Raji (cell line): Measurements from ENCODE around the gene DAPK2.

ENCODE experiments used
- POLR2A ChIP-seq: IDR thresholded peaks from 2 replicates; pipeline ENCODE4 v1.6.1; 2011; ENCODE audit warnings: low read depth, low read length, control low read depth; ENCODE audit not compliant: insufficient read depth

Gene DAPK2

DNA sequence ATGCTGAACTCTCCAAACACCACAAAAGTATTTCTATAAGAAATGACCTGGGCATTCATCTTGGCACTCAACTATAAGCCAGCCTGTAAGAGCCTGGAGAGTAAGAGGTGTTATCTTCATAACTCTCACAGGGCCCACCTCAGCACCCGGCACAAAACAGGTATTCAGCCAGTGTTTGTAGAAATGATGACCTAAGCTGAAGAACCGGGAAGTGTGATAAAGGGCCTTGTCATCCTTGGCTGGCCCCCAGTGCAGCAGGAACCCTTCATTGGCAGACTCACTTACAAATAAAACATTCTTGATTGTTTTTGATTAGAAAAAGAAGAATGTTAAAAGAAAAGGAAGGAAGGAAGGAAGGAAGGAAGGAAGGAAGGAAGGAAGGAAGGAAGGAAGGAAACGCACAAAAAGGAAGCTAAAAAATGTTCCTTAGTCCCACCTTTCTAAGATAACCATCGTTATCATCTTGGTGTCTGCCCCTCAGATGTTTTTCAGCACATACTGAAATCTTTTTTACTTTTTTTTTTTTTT, 52.1 kb downstream of the DAPK2 start:
- no peak for TF ChIP-seq POLR2A

DNA sequence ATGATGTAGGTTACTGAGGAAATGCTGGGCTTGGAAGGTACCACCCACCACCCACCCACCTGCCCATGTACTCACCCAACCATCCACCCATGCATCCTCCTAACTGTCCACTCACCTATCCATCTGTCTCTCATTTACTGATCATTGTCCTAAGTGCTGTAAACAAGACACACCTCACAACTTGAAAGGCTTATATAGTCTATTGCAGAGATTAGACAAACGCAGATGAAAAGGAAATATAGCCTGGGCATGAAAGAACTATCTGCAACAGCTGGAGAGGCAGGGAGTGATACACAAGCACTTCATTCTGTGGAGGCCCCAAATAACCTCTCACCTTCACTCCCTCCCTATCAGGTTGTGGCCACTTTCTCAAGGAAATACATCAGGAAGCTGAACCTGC, 54.0 kb downstream of the DAPK2 start:
- no peak for TF ChIP-seq POLR2A

DNA sequence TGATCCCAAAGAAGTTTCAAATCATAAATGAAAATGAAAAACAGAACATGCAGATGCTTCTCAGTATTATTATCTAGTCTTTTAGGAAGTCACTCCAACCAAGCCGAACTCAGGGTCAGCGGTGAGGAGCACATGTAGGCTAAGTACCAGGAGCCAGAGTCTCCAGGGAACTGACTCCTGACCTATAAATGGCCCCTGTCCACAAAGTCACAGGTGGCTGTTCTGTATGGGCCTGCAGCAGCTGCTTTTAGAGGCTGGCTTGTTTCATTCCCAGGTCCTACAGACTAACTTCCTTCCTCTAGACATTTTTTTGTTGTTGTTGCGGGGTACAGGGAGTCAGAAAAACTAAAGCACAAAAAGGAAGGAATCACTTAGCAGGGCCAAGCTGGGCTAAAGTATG, 54.6 kb downstream of the DAPK2 start:
- no peak for TF ChIP-seq POLR2A

DNA sequence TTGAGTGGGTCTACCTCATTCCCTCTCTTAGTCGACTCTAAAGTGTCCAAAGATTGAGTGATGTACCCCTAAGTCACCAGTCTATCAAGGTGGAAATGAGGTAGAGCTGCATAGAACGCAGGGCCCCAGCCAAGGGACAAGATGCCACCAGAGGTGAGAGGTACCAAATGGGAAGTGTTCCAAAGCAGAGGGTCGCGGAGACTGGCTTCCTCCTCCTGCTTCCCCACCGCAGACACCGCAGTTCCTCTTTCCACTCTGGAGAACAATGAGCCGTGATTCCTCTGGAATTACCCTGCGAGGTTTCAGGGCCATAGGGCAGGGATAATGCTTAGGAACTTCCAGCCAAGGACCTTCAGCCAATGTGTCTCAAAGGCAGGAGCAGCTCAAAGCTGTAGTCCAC, 55.8 kb downstream of the DAPK2 start:
- TF ChIP-seq POLR2A = no peak

DNA sequence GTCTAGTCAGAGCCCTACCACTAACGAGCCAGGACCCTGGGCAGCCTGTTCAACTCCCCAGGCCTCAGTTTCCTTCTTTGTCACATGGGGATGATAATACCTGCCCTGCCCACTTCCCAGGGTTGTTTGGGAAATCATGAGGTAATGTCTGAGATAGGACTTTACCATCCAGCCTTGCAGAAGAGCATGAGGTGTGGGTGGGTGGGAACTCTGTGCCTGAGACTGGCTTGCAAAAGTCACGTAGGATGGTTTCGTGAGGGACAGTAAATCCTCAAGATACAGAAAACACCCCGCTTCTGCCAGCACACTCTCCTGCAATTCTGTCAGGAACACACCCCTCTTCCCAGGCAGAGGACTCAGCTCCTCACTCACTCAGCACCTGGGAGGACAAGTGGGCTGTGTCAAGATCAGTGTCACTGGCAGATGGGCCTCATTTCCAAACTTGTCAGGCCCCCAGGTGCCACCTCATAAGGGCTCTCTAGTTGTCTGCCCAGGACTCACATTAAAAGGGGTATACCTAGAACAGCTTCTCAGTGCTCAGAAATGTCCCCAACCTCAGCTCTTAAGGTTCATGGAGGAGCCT, 58.4 kb downstream of the DAPK2 start:
- no peak for TF ChIP-seq POLR2A

DNA sequence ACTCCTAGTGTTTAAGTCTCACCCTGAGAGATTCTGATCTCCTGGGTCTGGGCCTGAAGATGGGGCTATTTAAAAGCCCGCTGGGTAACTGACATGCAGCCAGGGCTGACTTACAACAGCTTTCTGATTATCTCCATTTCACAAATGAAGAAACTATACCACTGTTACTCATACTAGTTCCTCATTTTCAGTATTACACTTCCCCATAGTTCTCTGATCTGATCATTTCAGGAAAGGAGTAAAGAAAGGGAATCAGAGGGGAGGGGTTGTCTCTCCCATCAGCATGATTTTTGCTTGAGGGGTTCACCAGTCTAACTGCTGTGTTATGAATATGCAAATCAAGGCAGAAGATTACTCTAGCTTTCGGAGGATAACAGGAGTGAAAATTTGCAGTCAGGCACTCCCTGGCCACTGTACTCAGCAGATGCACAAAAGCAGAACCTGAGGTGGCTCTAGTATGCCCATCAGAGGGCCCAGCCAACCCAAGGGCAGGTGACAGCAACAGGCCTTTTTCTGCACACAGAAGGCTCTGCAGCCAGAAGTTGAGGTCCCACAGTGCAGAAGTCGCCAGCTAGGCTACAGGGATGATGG, 59.4 kb downstream of the DAPK2 start:
- TF ChIP-seq POLR2A = peak; percentile 47; the same call in 1 of the 2 replicates

DNA sequence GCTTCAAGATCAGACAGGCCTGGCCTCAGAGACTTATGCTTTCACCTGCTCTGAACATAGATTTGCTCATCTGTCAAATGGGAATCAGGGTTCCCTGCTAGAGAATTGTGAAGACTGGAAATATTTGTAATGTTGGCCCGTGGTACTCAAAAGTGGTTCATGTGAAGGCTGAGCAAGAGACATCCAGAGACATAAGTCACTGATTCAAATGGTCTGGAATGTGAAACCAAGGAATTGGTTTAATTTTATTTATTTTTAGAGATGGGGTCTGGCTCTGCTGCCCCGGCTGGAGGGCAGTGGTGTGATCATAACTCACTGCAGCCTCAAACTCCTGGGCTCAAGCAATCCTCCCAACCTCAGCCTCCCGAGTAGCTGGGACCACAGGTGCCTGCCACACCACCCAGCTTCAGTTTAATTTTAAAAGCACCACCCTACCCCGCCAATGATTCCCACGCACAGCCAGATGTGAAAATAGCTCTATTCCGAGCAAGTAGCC, 60.1 kb downstream of the DAPK2 start:
- TF ChIP-seq POLR2A = no peak

DNA sequence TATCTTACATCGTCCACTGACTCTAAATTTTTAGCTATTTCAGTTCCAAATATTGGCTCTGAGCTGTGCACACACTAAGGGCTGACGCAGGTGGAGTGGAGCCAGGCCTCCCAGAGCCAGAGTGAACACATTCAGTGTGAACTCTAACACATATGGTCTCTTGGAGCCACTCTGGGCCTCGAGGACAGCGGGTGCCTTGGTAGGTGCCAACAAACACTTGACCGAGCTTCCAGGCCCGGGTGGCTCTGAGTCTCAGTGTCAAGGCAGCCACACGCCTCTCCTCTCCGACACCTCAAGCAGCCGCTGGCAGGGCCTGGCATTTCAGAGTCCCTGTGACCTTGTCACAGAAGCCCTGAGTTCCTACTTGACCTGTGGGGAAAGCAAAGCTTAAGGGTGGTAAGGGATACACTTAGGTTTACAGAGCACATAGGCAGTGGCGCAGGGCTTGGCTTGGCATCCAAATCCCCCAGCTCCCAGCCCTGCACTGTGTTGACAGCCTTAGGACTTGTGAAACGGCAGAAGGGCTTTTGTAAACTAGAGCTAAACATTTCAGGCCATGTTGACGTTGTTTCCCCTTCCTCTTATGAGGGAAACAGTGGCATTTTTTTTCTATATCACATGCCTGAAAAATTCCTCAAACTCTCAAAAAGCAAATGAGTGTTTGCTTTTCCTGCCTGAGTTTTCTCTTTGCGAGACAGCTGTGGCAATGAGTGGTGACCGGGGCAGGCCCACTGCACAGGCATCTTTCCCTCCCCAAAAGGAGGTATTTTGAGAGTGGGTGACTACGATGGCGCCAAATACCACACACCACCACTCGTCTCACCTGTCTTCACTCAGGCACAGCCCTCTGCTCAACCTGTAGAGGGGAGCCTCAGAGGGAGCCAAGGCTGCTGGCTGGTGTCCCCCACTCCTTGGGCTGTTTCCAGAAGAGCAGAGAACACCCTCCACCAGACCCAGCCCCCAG, 60.8 kb downstream of the DAPK2 start:
- TF ChIP-seq POLR2A = no peak

DNA sequence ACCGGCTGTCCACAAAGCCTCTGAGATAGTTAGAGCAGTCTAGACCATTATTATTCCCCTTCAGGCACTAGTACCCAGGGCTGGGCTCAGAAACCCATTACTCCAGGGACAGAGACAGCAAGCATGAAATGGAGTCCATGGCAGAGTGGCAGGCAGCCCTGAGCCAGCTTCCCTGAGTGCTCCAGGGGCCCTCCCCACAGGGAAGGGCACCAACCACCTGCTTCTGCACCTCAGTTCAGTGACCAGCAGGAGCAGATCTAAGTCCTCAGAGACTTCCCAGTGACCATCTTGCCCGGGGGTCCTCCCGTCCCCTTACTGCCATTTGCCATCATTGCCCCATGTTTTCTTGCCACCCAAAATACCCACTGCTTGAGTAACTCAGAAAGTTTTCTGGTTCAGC, 62.0 kb downstream of the DAPK2 start:
- no peak for TF ChIP-seq POLR2A

DNA sequence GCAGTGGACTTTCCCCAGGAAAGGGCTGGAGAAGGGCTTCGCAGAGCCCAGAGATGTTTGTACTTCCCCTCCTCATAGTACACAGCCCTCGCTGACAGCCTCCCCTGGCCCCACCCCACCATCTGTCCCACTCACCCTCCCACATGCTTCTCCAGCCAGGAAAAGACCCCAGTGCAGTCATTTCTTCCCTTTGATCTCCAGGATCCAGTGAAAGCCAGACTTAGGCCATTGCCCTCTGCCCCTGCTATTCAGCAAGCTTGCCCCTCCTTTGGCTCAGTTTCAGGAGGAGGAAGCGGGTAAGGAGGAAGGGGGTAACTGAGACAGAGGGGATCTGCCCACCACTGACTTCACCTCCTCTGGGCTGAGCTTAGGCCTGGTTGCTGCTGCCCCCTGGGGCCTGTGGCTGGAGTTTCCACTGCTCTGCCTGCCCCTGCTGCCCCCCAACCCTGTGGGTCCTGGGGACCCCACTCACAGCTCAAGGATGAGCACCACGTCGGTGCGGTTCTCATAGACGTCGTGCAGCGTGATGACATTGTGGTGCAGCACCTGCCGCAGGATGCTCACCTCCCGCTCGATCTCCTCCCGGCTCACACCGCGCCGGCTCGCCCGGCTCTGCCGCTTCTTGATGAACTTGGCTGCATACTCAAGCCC, 63.1 kb downstream of the DAPK2 start:
- TF ChIP-seq POLR2A = no peak

DNA sequence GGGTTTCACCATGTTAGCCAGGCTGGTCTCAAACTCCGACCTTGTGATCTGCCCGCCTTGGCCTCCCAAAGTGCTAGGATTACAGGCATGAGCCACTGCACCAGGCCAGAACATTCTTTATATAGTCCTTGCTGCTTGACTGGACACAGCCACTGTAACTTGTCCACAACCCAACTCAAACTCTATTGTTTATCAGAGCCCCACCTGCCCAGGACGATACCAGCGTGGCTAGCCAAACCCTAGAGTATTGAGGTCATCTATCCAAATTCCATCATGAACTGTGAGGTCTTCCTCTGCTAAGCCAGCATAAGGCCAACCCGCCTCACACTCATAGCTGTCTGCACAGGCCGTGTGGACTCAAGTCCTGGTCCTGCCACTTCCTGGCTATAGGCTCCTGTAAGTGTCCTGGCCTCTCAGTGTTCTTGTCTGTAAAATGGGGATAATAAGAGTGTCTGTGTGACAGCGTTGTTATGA, 63.9 kb downstream of the DAPK2 start:
- no peak for TF ChIP-seq POLR2A

DNA sequence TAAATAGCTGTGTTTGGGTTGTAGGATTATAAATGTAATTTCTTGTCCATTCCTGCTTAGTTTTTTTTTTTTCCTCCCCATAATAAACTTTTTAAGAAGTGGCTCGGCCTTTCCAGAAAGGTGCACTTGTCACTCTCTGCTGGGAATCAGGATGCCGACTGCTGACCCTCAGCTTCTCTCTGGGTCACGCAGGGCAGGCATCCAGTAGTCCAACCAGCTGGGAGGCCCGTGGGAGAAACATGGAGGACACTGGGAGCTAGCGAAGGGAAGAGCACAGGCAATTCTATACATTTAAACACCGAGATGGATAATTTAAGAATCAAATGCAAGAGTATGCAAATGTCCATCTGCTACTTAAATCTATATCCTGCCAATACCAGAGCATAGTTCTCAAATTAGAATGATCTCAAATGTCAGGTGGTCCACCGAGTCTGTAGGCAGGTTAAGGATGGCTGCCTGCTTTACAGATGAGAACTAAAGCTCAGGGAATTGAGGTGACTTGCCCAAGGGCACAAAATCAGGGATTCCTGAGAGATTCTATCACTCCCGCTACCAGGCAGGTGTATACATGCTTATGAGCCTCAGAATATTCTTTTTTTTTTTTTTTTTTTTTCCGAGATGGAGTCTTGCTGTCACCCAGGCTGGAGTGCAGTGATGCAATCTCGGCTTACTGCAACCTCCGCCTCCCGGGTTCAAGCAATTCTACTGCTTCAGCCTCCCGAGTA, 64.5 kb downstream of the DAPK2 start:
- TF ChIP-seq POLR2A = no peak

DNA sequence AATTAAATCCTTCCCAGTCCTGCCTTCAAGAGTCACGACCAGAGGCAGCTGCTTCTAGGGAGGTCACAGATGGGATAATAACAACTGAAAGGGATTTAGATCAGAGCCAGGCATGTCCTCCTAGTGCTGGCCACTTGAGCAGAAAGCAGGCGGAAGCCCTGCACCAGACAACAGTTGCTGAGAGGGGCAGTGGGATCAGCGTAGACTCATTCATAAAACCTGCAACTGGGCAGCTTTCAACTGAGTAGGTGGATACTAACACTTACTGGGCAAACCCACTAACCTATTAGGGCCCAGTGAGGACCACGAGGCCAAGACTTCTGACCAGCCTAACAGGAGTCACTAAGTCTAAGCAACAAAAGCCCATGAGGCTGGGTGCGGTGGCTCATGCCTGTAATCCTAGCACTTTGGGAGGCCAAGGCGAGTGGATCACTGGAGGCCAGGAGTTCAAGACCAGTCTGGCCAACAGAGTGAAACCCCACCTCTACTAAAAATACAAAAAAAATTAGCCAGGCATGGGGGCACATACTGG, 67.0 kb downstream of the DAPK2 start:
- no peak for TF ChIP-seq POLR2A
